CD14-positive monocyte (primary cell): ENCODE data around the gene DTX1. TPM values are rescaled to one million over a fixed set of nuclear protein-coding genes. Genes with fewer than 3 reads are reported as not detected.

Source experiments
- DNase-seq, 3 donors: peaks; one replicate each; pipeline ENCODE4 v3.0.0-alpha.2; 2011 to 2022
- H2AFZ ChIP-seq: 2 replicates; pipeline ENCODE4 v1.6.0; 2012; ENCODE audit warnings: mild to moderate bottlenecking, low read depth, low read length, inconsistent platforms; ENCODE audit not compliant: insufficient read depth, poor library complexity, severe bottlenecking
- H3K27ac ChIP-seq, 2 donors: 1 replicate in 1 of 2; 2 replicates in 1 of 2; pipeline ENCODE4 v1.5.1; 2012 to 2013; ENCODE audit warnings: low read length in 2 of 2, control low read depth in 1 of 2, inconsistent platforms in 1 of 2, low read depth in 1 of 2, mild to moderate bottlenecking in 1 of 2
- H3K27me3 ChIP-seq, 2 donors: one replicate each; pipeline versions ENCODE4 v1.6.0 to v1.6.1; 2011 to 2013; ENCODE audit warnings: low read length in 2 of 2; ENCODE audit not compliant: control insufficient read depth in 2 of 2, insufficient read depth in 2 of 2
- H3K36me3 ChIP-seq, 2 donors: replicated peaks in 1 of 2; 1 replicate in 1 of 2; 2 replicates in 1 of 2; pipeline versions ENCODE4 v1.5.1 to v1.6.1; 2012 to 2013; ENCODE audit warnings: low read length in 2 of 2, control low read depth in 1 of 2, inconsistent platforms in 1 of 2, mild to moderate bottlenecking in 1 of 2; ENCODE audit not compliant: insufficient read depth in 2 of 2, control insufficient read depth in 1 of 2
- H3K4me1 ChIP-seq, 2 donors: 1 replicate in 1 of 2; 2 replicates in 1 of 2; pipeline versions ENCODE4 v1.5.1 to v1.6.1; 2012 to 2013; ENCODE audit warnings: low read length in 2 of 2, control low read depth in 1 of 2, inconsistent platforms in 1 of 2, mild to moderate bottlenecking in 1 of 2, moderate library complexity in 1 of 2; ENCODE audit not compliant: insufficient read depth in 2 of 2, control insufficient read depth in 1 of 2
- H3K4me2 ChIP-seq: replicated peaks from 2 replicates; pipeline ENCODE3; 2012; ENCODE audit warnings: low read length, moderate library complexity, mild to moderate bottlenecking; ENCODE audit not compliant: poor library complexity, severe bottlenecking; ENCODE audit errors: extremely low read depth
- H3K4me3 ChIP-seq, 3 experiments: fragments of 200-600 bp in 1 of 3; sonication (generic) in 1 of 3; replicated peaks in 1 of 3; 1 replicate in 2 of 3; 2 replicates in 1 of 3; pipeline ENCODE4 v1.5.1; 2011 to 2013; ENCODE audit warnings: low read length in 3 of 3, mild to moderate bottlenecking in 3 of 3, control low read depth in 2 of 3, low read depth in 2 of 3, inconsistent platforms in 1 of 3, moderate library complexity in 1 of 3
- H3K79me2 ChIP-seq: 2 replicates; pipeline ENCODE4 v1.6.0; 2012; ENCODE audit warnings: mild to moderate bottlenecking, control low read depth, inconsistent platforms, low read length, moderate library complexity; ENCODE audit not compliant: insufficient read depth
- H3K9ac ChIP-seq: 2 replicates; pipeline ENCODE4 v1.6.0; 2017; ENCODE audit warnings: low read length, mild to moderate bottlenecking; ENCODE audit not compliant: insufficient read depth, poor library complexity, severe bottlenecking
- H3K9me3 ChIP-seq, 2 donors: replicated peaks in 1 of 2; 1 replicate in 1 of 2; 2 replicates in 1 of 2; pipeline versions ENCODE4 v1.5.1 to v1.6.1; 2012 to 2013; ENCODE audit warnings: low read length in 2 of 2, control low read depth in 1 of 2; ENCODE audit not compliant: control insufficient read depth in 1 of 2, insufficient read depth in 1 of 2
- H4K20me1 ChIP-seq: 2 replicates; pipeline ENCODE4 v1.6.0; 2012; ENCODE audit warnings: mild to moderate bottlenecking, low read length, control low read depth, moderate library complexity; ENCODE audit not compliant: insufficient read depth
- H3K27ac Mint-ChIP-seq, 7 donors: one replicate each; pipeline ENCODE4 v1.8.0; 2020; ENCODE audit warnings: mild to moderate bottlenecking in 7 of 7, mixed read lengths in 7 of 7, moderate library complexity in 6 of 7, inconsistent platforms in 2 of 7
- H3K27me3 Mint-ChIP-seq, 3 donors: one replicate each; pipeline ENCODE4 v1.8.0; 2021 to 2022; ENCODE audit warnings: low read depth in 3 of 3, mild to moderate bottlenecking in 3 of 3, mixed read lengths in 3 of 3, moderate library complexity in 3 of 3, inconsistent platforms in 1 of 3
- H3K36me3 Mint-ChIP-seq, 2 donors: one replicate each; pipeline ENCODE4 v1.8.0; 2020; ENCODE audit warnings: mixed read lengths in 2 of 2, inconsistent platforms in 1 of 2, mild to moderate bottlenecking in 1 of 2
- H3K4me1 Mint-ChIP-seq: one replicate; pipeline ENCODE4 v1.8.0; 2020; ENCODE audit warnings: mild to moderate bottlenecking, mixed read lengths
- H3K4me3 Mint-ChIP-seq, 2 donors: one replicate each; pipeline ENCODE4 v1.8.0; 2020; ENCODE audit warnings: mild to moderate bottlenecking in 2 of 2, mixed read lengths in 2 of 2, moderate library complexity in 1 of 2
- H3K9me3 Mint-ChIP-seq, 7 donors: one replicate each; pipeline ENCODE4 v1.8.0; 2020 to 2022; ENCODE audit warnings: mixed read lengths in 7 of 7, mild to moderate bottlenecking in 6 of 7, moderate library complexity in 6 of 7, inconsistent platforms in 2 of 7
- CTCF ChIP-seq: fragments of 200-600 bp; IDR thresholded peaks from one replicate; pipeline ENCODE4 v1.8.0; 2022; ENCODE audit warnings: antibody characterized with exemption, mild to moderate bottlenecking
- WGBS: methylation state at CpG from one replicate; pipeline ENCODE4 v1.1.5; 2013; ENCODE audit warnings: missing lambda C conversion rate; ENCODE audit not compliant: insufficient coverage; 5-methylcytosine and 5-hydroxymethylcytosine counted together
- intact Hi-C, 2 donors: fragments of 100-400 bp; cut with micrococcal nuclease; formaldehyde crosslinking; loops; one replicate each; pipeline versions ENCODE4 v1.15.0 to v1.15.1; 2023
- polyA plus RNA-seq, 3 donors: library from polyadenylated mRNA; depleted of rRNA in 1 of 3; unstranded in 2 of 3; stranded (reverse) in 1 of 3; fragments of 300-500 nt in 2 of 3; fragments of >200 nt in 1 of 3; fragmentation: Illumina TruSeq in 2 of 3; gene quantifications; 1 replicate in 2 of 3; 2 replicates in 1 of 3; pipeline ENCODE4 v1.2.3, GENCODE V29; 2012 to 2021

DTX1 gene
- polyA plus RNA-seq, 3 donors, result 0.04 TPM; not detected in 1

GRCh38 chr12:113133036-113133435 is 76.5 kb downstream of the DTX1 start:
- H3K9ac ChIP-seq, result no peak overlapping the region
- no peak overlapping the region for H3K4me2 ChIP-seq
- peaks cover 7 to 11% of the 10 kb centered on the region in 2 donors for H3K4me1 ChIP-seq
- H3K9me3 Mint-ChIP-seq, result peaks cover 0 to 6% (median 0%) of the 10 kb centered on the region in 7 donors
- no peak for DNase-seq
- H3K9me3 ChIP-seq, result no peaks in the 10 kb centered on the region
- no peaks in the 10 kb centered on the region for H3K79me2 ChIP-seq
- H3K4me3 ChIP-seq, result no peak overlapping the region
- H3K27me3 Mint-ChIP-seq, result peaks cover 29 to 55% (median 32%) of the 10 kb centered on the region in 3 donors
- H3K36me3 Mint-ChIP-seq, result no peaks in the 10 kb centered on the region
- H3K27ac ChIP-seq, result no peak overlapping the region
- intact Hi-C loops, result no loop called here
- H3K4me3 Mint-ChIP-seq, result no peak overlapping the region
- peaks cover 0 to 25% of the 10 kb centered on the region in 2 donors for H3K27me3 ChIP-seq
- peaks cover 17% of the 10 kb centered on the region for H3K4me1 Mint-ChIP-seq
- no peak overlapping the region for H2AFZ ChIP-seq
- TF ChIP-seq CTCF, result no peak
- 100% methylated on average over 4 of the region's 6 CpGs for WGBS
- H3K36me3 ChIP-seq, result no peaks in the 10 kb centered on the region
- H4K20me1 ChIP-seq, result no peaks in the 10 kb centered on the region
- peak overlapping the region in 1 of 7 donors; percentile 6 for H3K27ac Mint-ChIP-seq

- TF ChIP-seq CTCF, result no peak
- DNase-seq, result no peak
- no CpG with 5 or more reads among the region's 3 CpGs for WGBS
- Histone ChIP-seq H3K79me2 (no peaks in the 10 kb centered on the region), H3K9me3 (no peaks in the 10 kb centered on the region), H3K36me3 (no peaks in the 10 kb centered on the region), H3K4me2 (no peak overlapping the region), H3K27me3 (peaks cover 0 to 25% of the 10 kb centered on the region in 2 donors), H4K20me1 (no peaks in the 10 kb centered on the region), H2AFZ (no peak overlapping the region), H3K4me1 (peaks cover 7 to 11% of the 10 kb centered on the region in 2 donors), H3K27ac (no peak overlapping the region), H3K9ac (no peak overlapping the region), H3K4me3 (no peak overlapping the region)
- peaks cover 27 to 50% (median 29%) of the 10 kb centered on the region in 3 donors for H3K27me3 Mint-ChIP-seq
- intact Hi-C loops, result no loop called here
- no peak overlapping the region for H3K27ac Mint-ChIP-seq
- peaks cover 17% of the 10 kb centered on the region for H3K4me1 Mint-ChIP-seq
- no peak overlapping the region for H3K4me3 Mint-ChIP-seq
- no peaks in the 10 kb centered on the region for H3K36me3 Mint-ChIP-seq
- peaks cover 0 to 6% (median 0%) of the 10 kb centered on the region in 7 donors for H3K9me3 Mint-ChIP-seq
Observed at GRCh38 chr12:113133666-113134065, 77.1 kb downstream of the DTX1 start.
